Cardiac fibroblast (primary cell): ENCODE results near the gene FBXW11.

Source experiments
- DNase-seq, 2 donors: peaks; one replicate each; pipeline versions ENCODE4 v3.0.0 to v3.0.0-alpha.2; 2010; ENCODE audit warnings: low read depth in 2 of 2
- H3K4me3 ChIP-seq, 2 donors: replicated peaks in 1 of 2; 1 replicate in 1 of 2; 2 replicates in 1 of 2; pipeline ENCODE4 v1.5.1; 2011; ENCODE audit warnings: low read depth in 2 of 2, low read length in 2 of 2, mild to moderate bottlenecking in 2 of 2, moderate library complexity in 1 of 2
- CTCF ChIP-seq: IDR thresholded peaks from one replicate; pipeline ENCODE4 v1.5.1; 2011; ENCODE audit warnings: low read depth, mild to moderate bottlenecking, low read length, inconsistent platforms

The FBXW11 gene

DNA sequence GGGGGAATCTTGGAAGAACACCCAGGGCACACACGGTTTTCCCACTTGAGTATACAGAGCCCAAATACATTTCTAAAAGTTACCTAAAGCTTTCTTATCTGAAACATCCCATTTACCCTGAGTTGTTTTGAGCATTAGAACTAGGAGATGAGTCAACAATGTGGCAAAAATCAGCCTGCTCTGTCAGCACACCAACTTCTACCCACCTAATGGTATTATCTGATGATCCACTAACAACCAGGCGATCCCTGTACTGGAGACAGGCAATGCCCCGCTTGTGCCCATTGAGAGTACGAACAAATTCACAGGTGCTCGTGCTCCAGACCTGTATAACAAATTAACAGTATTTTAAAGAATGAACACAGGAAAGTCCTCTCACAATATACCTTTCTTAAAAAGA is 133.8 kb downstream of the FBXW11 start:
- DNase-seq, result no peak
- H3K4me3 ChIP-seq, result no peak overlapping the region
- no peak for TF ChIP-seq CTCF

DNA sequence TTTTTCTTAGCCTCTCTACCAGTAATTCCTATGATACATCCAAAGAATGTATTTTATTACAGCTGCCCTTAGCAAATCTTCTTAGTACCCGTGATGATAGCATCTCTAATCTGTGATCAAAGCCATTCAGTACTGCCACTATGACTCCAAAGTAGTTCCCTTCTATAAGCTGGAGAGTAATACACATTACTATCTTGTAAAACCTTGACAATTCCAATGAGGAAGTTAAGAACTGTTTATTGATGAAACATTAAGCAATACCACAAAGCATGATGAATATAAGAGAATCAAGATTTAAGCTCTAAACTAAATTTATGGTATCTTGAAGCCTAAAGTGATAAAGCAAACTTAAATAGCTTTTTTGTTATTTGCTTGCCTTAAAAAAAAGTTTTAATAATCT is 134.7 kb downstream of the FBXW11 start:
- no peak for DNase-seq
- H3K4me3 ChIP-seq, result no peak overlapping the region
- no peak for TF ChIP-seq CTCF

- DNase-seq, result no peak
- no peak for TF ChIP-seq CTCF
Observed at GRCh38 chr5:171869956-171870355, 136.5 kb downstream of the FBXW11 start.

GRCh38 chr5:171868236-171868635 is 138.2 kb downstream of the FBXW11 start:
- no peak overlapping the region for H3K4me3 ChIP-seq
- peak in 1 of 2 donors; percentile 29 for DNase-seq

More at GRCh38 chr5:171869956-171870355, 136.5 kb downstream of the FBXW11 start:
- H3K4me3 ChIP-seq, result no peak overlapping the region

DNA sequence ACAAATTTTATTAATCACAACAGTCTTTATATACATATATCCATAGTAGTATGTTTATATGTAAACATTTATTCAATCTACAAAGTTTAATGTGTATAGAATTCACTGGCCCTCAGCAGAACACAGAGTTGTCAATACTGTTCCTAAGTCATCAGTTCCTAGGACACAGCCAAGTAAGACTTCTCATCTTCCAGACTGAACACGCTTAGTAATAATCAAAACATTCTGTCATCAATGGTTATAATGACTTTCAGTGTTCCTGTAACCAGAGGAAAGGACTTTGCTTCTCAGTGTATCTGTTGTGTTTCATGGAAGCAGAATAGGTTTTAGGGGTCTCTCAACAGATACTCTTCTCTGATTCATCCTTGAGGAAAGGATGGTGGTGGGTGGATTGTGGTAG is 138.7 kb downstream of the FBXW11 start:
- no peak for TF ChIP-seq CTCF
- H3K4me3 ChIP-seq, result no peak overlapping the region
- DNase-seq, result peak in 1 of 2 donors; percentile 75

More at GRCh38 chr5:171868236-171868635, 138.2 kb downstream of the FBXW11 start:
- TF ChIP-seq CTCF, result no peak

- no peak overlapping the region for H3K4me3 ChIP-seq
- no peak for DNase-seq
- no peak for TF ChIP-seq CTCF
Observed at GRCh38 chr5:171865471-171865870, 141.0 kb downstream of the FBXW11 start.

GRCh38 chr5:171863935-171864334 is 142.5 kb downstream of the FBXW11 start:
- no peak overlapping the region for H3K4me3 ChIP-seq
- DNase-seq, result peak; percentile 41 to 91
- TF ChIP-seq CTCF, result no peak
